Upper lobe of left lung (tissue), 6 donors: Measurements from ENCODE around the gene SLC40A1. TPM values are rescaled to one million over a fixed set of nuclear protein-coding genes. Genes with fewer than 3 reads are reported as not detected.
A peak's percentile ranks its signal among the peaks of the same experiment; 100 is the strongest.

Source experiments
- ATAC-seq, 2 donors: fragments of 200-7000 bp; cut with Tn5 transposase; one replicate each; pipeline ENCODE4 v1.9.1; 2022; ENCODE audit warnings: mild to moderate bottlenecking in 2 of 2, moderate library complexity in 2 of 2; ENCODE audit not compliant: low FRiP score in 2 of 2
- DNase-seq, 2 donors: peaks; one replicate each; pipeline ENCODE4 v3.0.0-alpha.2; 2019 to 2020
- H3K27ac ChIP-seq, 4 donors: fragments of 200-600 bp; sonication (generic); one replicate each; pipeline ENCODE4 v1.5.1; 2016 to 2019
- H3K27me3 ChIP-seq, 4 donors: fragments of 200-600 bp; sonication (generic); one replicate each; pipeline ENCODE4 v1.5.1; 2017 to 2019
- H3K36me3 ChIP-seq, 4 donors: fragments of 200-600 bp; sonication (generic); one replicate each; pipeline ENCODE4 v1.5.1; 2016 to 2019
- H3K4me1 ChIP-seq, 4 donors: fragments of 200-600 bp; sonication (generic); one replicate each; pipeline ENCODE4 v1.5.1; 2018 to 2019
- H3K4me3 ChIP-seq, 4 donors: fragments of 200-600 bp; sonication (generic); one replicate each; pipeline ENCODE4 v1.5.1; 2017 to 2019; ENCODE audit warnings: mild to moderate bottlenecking in 2 of 4, moderate library complexity in 1 of 4
- H3K9me3 ChIP-seq, 4 donors: fragments of 200-600 bp; sonication (generic); one replicate each; pipeline ENCODE4 v1.5.1; 2018 to 2019
- CTCF ChIP-seq, 6 experiments: fragments of 450-650 bp in 4 of 6; fragments of 200-600 bp in 2 of 6; sonication (generic) in 2 of 6; IDR thresholded peaks; one replicate each; pipeline ENCODE4 v1.5.1; 2016 to 2019; ENCODE audit warnings: antibody characterized with exemption in 6 of 6
- EP300 ChIP-seq, 4 donors: sonication (generic); formaldehyde crosslinking; IDR thresholded peaks; one replicate each; pipeline ENCODE4 v1.5.1; 2017; ENCODE audit warnings: antibody characterized with exemption in 4 of 4, control low read depth in 2 of 4
- POLR2A ChIP-seq, 4 donors: fragments of 450-650 bp; IDR thresholded peaks; one replicate each; pipeline ENCODE4 v1.5.1; 2016 to 2017; ENCODE audit warnings: antibody characterized with exemption in 4 of 4, mild to moderate bottlenecking in 2 of 4
- POLR2AphosphoS5 ChIP-seq, 2 donors: sonication (generic); formaldehyde crosslinking; IDR thresholded peaks; one replicate each; pipeline ENCODE4 v1.5.1; 2017; ENCODE audit warnings: antibody characterized with exemption in 2 of 2
- WGBS, 2 donors: methylation state at CpG; one replicate each; pipeline ENCODE4 v1.1.5; 2017 to 2018; 5-methylcytosine and 5-hydroxymethylcytosine counted together
- total RNA-seq, 6 donors: library from RNA; depleted of rRNA in 4 of 6; stranded (reverse); fragments of >200 nt in 4 of 6; gene quantifications; one replicate each; pipeline versions ENCODE4 v1.1.0 to v1.2.1, GENCODE V29; 2016 to 2021
- donor health status: DM: no; HTN: no; CAD: no; lungs with moderate emphysema.
- donor health status: DM: no; HTN: yes; CAD: no; lungs with severe emphysema.

Gene SLC40A1
- total RNA-seq, 6 donors from 2014 or later, result 67.4 to 154 (median 131) TPM

GRCh38 chr2:189610700-189611099 lies 30.1 kb upstream of the SLC40A1 start:
- Histone ChIP-seq H3K4me3 (no peak overlapping the region), H3K9me3 (no peaks in the 10 kb centered on the region), H3K27me3 (no peaks in the 10 kb centered on the region), H3K36me3 (no peaks in the 10 kb centered on the region), H3K27ac (peak overlapping the region in 2 of 4 donors; percentile 40 to 69), H3K4me1 (peaks cover 17 to 43% (median 23%) of the 10 kb centered on the region in 4 donors)
- DNase-seq (no peak), ATAC-seq (peak in 1 of 2 donors; percentile 22)
- TF ChIP-seq POLR2A (IDR thresholded peaks at IDR 0.05) (no peak), EP300 (IDR thresholded peaks at IDR 0.05) (no peak), CTCF (IDR thresholded peaks at IDR 0.05) (no peak), POLR2AphosphoS5 (IDR thresholded peaks at IDR 0.05) (no peak)
- WGBS, 2 donors, result 60 to 72% methylated on average over 2 of the region's 2 CpGs

DNA sequence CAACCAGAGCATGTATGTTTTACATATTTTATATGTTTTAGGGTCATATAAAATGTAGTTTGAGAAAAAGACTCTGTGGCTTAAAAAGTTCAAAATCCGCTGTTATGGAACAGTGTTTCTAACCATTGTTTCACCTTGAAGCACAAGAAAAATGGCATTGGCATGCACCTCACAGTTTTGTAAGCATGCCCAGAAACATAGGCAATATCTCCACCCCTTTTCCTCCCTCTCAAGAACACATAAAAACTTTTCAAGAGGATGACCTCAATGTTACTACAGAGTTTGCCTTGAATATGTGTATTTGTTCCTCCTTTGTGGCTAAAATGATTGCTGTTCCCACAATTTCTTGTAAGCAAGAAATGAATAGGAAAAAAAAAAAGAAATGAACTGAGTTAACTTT lies 29.3 kb upstream of the SLC40A1 start:
- 63 to 78% methylated on average over 1 of the region's 1 CpG for WGBS, 2 donors
- no peak overlapping the region for H3K4me3 ChIP-seq
- no peaks in the 10 kb centered on the region for H3K9me3 ChIP-seq
- ATAC-seq, result peak; percentile 47 to 57
- peak overlapping the region in 3 of 4 donors; percentile 42 to 69 (median 59) for H3K27ac ChIP-seq
- no peaks in the 10 kb centered on the region for H3K36me3 ChIP-seq
- no peaks in the 10 kb centered on the region for H3K27me3 ChIP-seq
- TF ChIP-seq CTCF (IDR thresholded peaks at IDR 0.05) (no peak), POLR2A (IDR thresholded peaks at IDR 0.05) (no peak), POLR2AphosphoS5 (IDR thresholded peaks at IDR 0.05) (no peak), EP300 (IDR thresholded peaks at IDR 0.05) (no peak)
- DNase-seq, result no peak
- peaks cover 17 to 43% (median 23%) of the 10 kb centered on the region in 4 donors for H3K4me1 ChIP-seq

DNA sequence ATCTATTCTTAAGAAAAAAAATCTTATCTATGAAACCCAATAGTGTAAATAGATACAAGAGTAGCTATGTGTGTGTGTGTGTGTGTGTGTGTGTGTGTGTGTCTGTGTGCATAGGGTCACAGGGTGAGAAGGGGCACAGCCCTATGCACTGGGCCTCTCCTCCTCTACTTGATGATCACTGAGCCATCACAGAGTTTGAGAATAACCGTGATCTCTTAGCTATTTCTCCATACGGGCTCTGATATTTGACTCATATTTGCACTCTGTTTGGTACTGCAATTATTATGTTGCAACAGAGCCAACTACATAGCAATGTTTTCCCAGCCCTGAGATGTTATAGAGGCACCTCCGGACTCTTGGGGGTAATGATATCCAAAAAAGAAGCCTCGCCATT lies 28.8 kb upstream of the SLC40A1 start:
- peaks cover 17 to 42% (median 22%) of the 10 kb centered on the region in 4 donors for H3K4me1 ChIP-seq
- no peak for DNase-seq
- peak in 1 of 2 donors; percentile 58 for ATAC-seq
- H3K9me3 ChIP-seq, result no peaks in the 10 kb centered on the region
- H3K27me3 ChIP-seq, result no peaks in the 10 kb centered on the region
- TF ChIP-seq EP300 (IDR thresholded peaks at IDR 0.05), result no peak
- TF ChIP-seq CTCF (IDR thresholded peaks at IDR 0.05), result no peak
- TF ChIP-seq POLR2A (IDR thresholded peaks at IDR 0.05), result no peak
- TF ChIP-seq POLR2AphosphoS5 (IDR thresholded peaks at IDR 0.05), result no peak
- H3K36me3 ChIP-seq, result no peaks in the 10 kb centered on the region
- H3K4me3 ChIP-seq, result no peak overlapping the region
- peak overlapping the region in 3 of 4 donors; percentile 42 to 69 (median 59) for H3K27ac ChIP-seq
- 62 to 66% methylated on average over 4 of the region's 4 CpGs for WGBS, 2 donors

DNA sequence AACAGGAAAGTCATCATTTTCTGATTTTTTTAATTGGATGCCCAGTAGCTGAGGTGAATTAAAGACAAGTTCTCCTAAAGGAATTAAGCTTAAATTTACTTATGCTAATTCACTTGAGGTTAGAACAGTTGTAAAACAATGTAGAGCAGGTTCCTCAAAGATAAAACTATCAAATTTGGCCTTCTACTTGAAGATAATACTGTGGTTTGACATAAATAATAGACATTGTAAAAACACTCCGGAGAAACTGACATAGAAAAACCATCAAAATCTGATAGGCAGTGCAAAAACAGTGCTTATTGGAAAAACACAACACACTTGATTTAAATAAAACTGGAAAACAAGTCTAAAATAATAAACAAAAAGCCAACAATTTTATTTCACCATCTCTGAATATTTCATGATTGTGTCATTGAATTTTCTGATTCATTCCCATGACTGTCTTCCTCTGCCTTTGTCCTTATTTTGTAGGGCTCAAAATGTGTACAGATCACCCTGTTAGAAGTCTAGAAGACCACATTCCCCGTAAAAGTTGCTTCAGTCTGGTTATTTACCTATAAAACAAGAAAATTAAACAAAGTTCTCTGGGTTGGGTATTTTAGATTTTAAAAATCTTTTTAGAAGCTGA lies 28.3 kb upstream of the SLC40A1 start:
- Histone ChIP-seq H3K36me3 (no peaks in the 10 kb centered on the region), H3K27me3 (no peaks in the 10 kb centered on the region), H3K4me3 (no peak overlapping the region), H3K27ac (peak overlapping the region in 3 of 4 donors; percentile 42 to 69 (median 59)), H3K9me3 (no peaks in the 10 kb centered on the region), H3K4me1 (peaks cover 13 to 37% (median 19%) of the 10 kb centered on the region in 4 donors)
- WGBS, 2 donors, result 55 to 57% methylated on average over 2 of the region's 2 CpGs
- no peak for ATAC-seq
- TF ChIP-seq POLR2AphosphoS5 (IDR thresholded peaks at IDR 0.05) (no peak), EP300 (IDR thresholded peaks at IDR 0.05) (no peak), POLR2A (IDR thresholded peaks at IDR 0.05) (no peak), CTCF (IDR thresholded peaks at IDR 0.05) (no peak)
- DNase-seq, result no peak

DNA sequence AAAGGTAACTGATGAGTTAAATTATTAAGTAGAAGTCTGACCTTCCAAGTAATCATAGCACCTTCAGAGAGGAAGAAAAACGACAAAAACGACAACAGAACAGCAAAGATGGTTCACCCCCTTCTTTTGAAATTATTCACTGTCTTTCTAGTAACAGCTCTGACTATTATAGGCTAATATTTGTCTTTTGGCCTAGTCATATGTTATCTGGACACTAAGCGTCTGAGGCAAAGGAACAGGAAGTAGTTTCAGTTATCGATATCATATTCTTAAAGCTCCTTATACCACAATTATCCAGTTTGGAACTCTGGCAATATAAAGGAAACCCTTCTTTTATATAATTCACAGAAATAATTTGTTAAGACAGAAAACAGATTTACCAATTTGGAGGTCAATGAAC lies 27.6 kb upstream of the SLC40A1 start:
- no peaks in the 10 kb centered on the region for H3K9me3 ChIP-seq
- ATAC-seq (no peak), DNase-seq (no peak)
- TF ChIP-seq POLR2A (IDR thresholded peaks at IDR 0.05), result no peak
- WGBS, 2 donors, result 81 to 86% methylated on average over 4 of the region's 4 CpGs
- H3K36me3 ChIP-seq, result no peaks in the 10 kb centered on the region
- no peaks in the 10 kb centered on the region for H3K27me3 ChIP-seq
- no peak overlapping the region for H3K27ac ChIP-seq
- H3K4me3 ChIP-seq, result no peak overlapping the region
- H3K4me1 ChIP-seq, result peaks cover 7 to 32% (median 12%) of the 10 kb centered on the region in 4 donors
